K562 (cell line): ENCODE results near the gene ICE2. TPM values are rescaled to one million over a fixed set of nuclear protein-coding genes. Genes with fewer than 3 reads are reported as not detected.

Source experiments
- ATAC-seq: fragments of 200-7000 bp; cut with Tn5 transposase; 3 replicates; pipeline ENCODE4 v1.9.1; 2020; ENCODE audit warnings: moderate library complexity
- BruUV-seq: library from RNA; stranded (reverse); fragments of 400-500 nt; replicated peaks from 2 replicates; lab custom pipeline; 2021; lab: Mats Ljungman, UMichigan
- CTCF ChIA-PET: fragments of 300-600 bp; formaldehyde crosslinking; extraction: SDS; loops from one replicate; lab custom pipeline; 2021; ENCODE audit warnings: low intra/inter-chr PET ratio; lab: Yijun Ruan, JAX
- POLR2A ChIA-PET: fragments of 300-600, 350-650 bp; sonication (Branson Sonifier 250); formaldehyde crosslinking; extraction: SDS; loops from one replicate; lab custom pipeline; 2021; ENCODE audit warnings: antibody characterized with exemption, inconsistent platforms; lab: Yijun Ruan, JAX
- DNase-seq, 4 experiments: peaks; one replicate each; pipeline versions ENCODE4 v3.0.0 to v3.0.0-alpha.2; 2011 to 2018; ENCODE audit warnings: low spot score in 3 of 4, mixed read lengths in 3 of 4; ENCODE audit errors: extremely low read depth in 1 of 4
- FAIRE-seq: peaks from 2 replicates; lab custom pipeline; 2011; peaks lifted over from hg19 to GRCh38; lab: Jason Lieb, UNC
- H2AFZ ChIP-seq: 2 replicates; pipeline ENCODE4 v1.6.0; 2011; ENCODE audit warnings: low read depth, low read length, control low read depth, inconsistent platforms
- H3K27ac ChIP-seq: fragments of 200-600 bp; 3 replicates; pipeline ENCODE4 v1.8.0; 2011; ENCODE audit warnings: low read depth, mild to moderate bottlenecking, control low read depth, inconsistent platforms, low read length, moderate library complexity, mixed read lengths; ENCODE audit errors: extremely low read depth
- H3K27me3 ChIP-seq, 2 experiments: fragments of 300-600 bp in 1 of 2; 2 replicates in 1 of 2; 3 replicates in 1 of 2; pipeline versions ENCODE4 v1.6.0 to v1.8.0; 2011; ENCODE audit warnings: inconsistent platforms in 2 of 2, low read length in 2 of 2, mild to moderate bottlenecking in 1 of 2, mixed read lengths in 1 of 2, moderate library complexity in 1 of 2; ENCODE audit not compliant: control insufficient read depth in 2 of 2, insufficient read depth in 2 of 2
- H3K36me3 ChIP-seq: fragments of 300-600 bp; 3 replicates; pipeline ENCODE4 v1.8.0; 2011; ENCODE audit warnings: mild to moderate bottlenecking, low read length, inconsistent platforms; ENCODE audit not compliant: control insufficient read depth, insufficient read depth
- H3K4me1 ChIP-seq, 2 experiments: fragments of 200-600 bp in 1 of 2; replicated peaks in 1 of 2; 2 replicates in 1 of 2; 3 replicates in 1 of 2; pipeline versions ENCODE4 v1.5.1 to v1.8.0; 2011; ENCODE audit warnings: inconsistent platforms in 2 of 2, low read length in 2 of 2, mild to moderate bottlenecking in 1 of 2, mixed read lengths in 1 of 2, moderate library complexity in 1 of 2; ENCODE audit not compliant: control insufficient read depth in 2 of 2, insufficient read depth in 2 of 2
- H3K4me2 ChIP-seq: 2 replicates; pipeline ENCODE4 v1.6.1; 2011; ENCODE audit warnings: low read length, control low read depth, inconsistent platforms, mixed read lengths; ENCODE audit not compliant: insufficient read depth
- H3K4me3 ChIP-seq: fragments of 200-600 bp; sonication (generic), shearing (Covaris generic); 2 replicates; pipeline ENCODE4 v1.5.1; 2016; ENCODE audit warnings: control low read depth, inconsistent platforms
- H3K79me2 ChIP-seq: fragments of 200-600 bp; 3 replicates; pipeline ENCODE4 v1.8.0; 2011; ENCODE audit warnings: low read length, inconsistent platforms; ENCODE audit not compliant: control insufficient read depth, insufficient read depth
- H3K9ac ChIP-seq, 2 experiments: 2 replicates each; pipeline versions ENCODE4 v1.6.0 to v1.6.1; 2011; ENCODE audit warnings: low read depth in 2 of 2, low read length in 2 of 2, control low read depth in 1 of 2, inconsistent platforms in 1 of 2, mild to moderate bottlenecking in 1 of 2, mixed read lengths in 1 of 2; ENCODE audit not compliant: insufficient read depth in 1 of 2
- H3K9me1 ChIP-seq: one replicate; pipeline ENCODE4 v1.6.0; 2011; ENCODE audit warnings: inconsistent platforms, mild to moderate bottlenecking, low read length, moderate library complexity; ENCODE audit not compliant: control insufficient read depth, insufficient read depth
- H3K9me3 ChIP-seq: replicated peaks from 2 replicates; pipeline ENCODE4 v1.5.1; 2011; ENCODE audit warnings: low read depth, low read length, inconsistent platforms; ENCODE audit not compliant: control insufficient read depth, insufficient read depth
- H4K20me1 ChIP-seq: replicated peaks from 2 replicates; pipeline ENCODE4 v1.6.1; 2011; ENCODE audit warnings: low read length, inconsistent platforms, mixed read lengths; ENCODE audit not compliant: control insufficient read depth, insufficient read depth
- ADNP ChIP-seq: fragments of 200-800 bp; sonication (Bioruptor generic); IDR thresholded peaks from 2 replicates; pipeline ENCODE4 v1.6.1; 2016; ENCODE audit warnings: missing genetic modification characterization, missing compliant biosample characterization
- EZH2 ChIP-seq: IDR thresholded peaks from 2 replicates; pipeline ENCODE4 v1.6.1; 2012; ENCODE audit warnings: low read depth, mild to moderate bottlenecking, inconsistent platforms, low read length, borderline replicate concordance
- NCOR1 ChIP-seq: fragments of 450-650 bp; IDR thresholded peaks from 2 replicates; pipeline ENCODE4 v1.6.1; 2016; ENCODE audit warnings: mild to moderate bottlenecking, moderate library complexity
- NFIC ChIP-seq: fragments of 450-650 bp; IDR thresholded peaks from 2 replicates; pipeline ENCODE4 v1.6.1; 2017; ENCODE audit warnings: mild to moderate bottlenecking, inconsistent platforms
- PRDM10 ChIP-seq: fragments of 450-650 bp; IDR thresholded peaks from 2 replicates; pipeline ENCODE4 v1.6.1; 2018; ENCODE audit not compliant: partially characterized antibody
- SP1 ChIP-seq: sonication (generic); formaldehyde crosslinking; IDR thresholded peaks from 2 replicates; pipeline ENCODE4 v1.8.1; 2022; ENCODE audit warnings: mild to moderate bottlenecking, missing genetic modification reagents
- SUPT5H ChIP-seq: fragments of 450-650 bp; IDR thresholded peaks from 2 replicates; pipeline ENCODE4 v1.6.1; 2016
- WGBS: fragments of 100-300 bp; shearing (Covaris generic); methylation state at CpG from one replicate; pipeline ENCODE4 v1.1.6; 2016; ENCODE audit warnings: low coverage, mixed read lengths; ENCODE audit not compliant: insufficient coverage; ENCODE audit errors: missing lambda C conversion rate; 5-methylcytosine and 5-hydroxymethylcytosine counted together
- in situ Hi-C: fragments of 300-500 bp; cut with MboI; formaldehyde crosslinking; loops from 4 replicates; pipeline ENCODE4 v1.15.0; 2018; ENCODE audit warnings: inconsistent platforms, mixed read lengths
- intact Hi-C: fragments of 100-400 bp; cut with micrococcal nuclease; formaldehyde crosslinking; loops from 2 replicates; pipeline ENCODE4 v1.14.2; 2022
- polyA plus RNA-seq, 8 experiments: library from polyadenylated mRNA; depleted of rRNA in 4 of 8; stranded (reverse) in 5 of 8; unstranded in 3 of 8; fragments of >200 nt; fragmentation: Nextera tagmentation in 2 of 8; fragmentation: Illumina TruSeq in 1 of 8; extraction: Ambion mirVana in 2 of 8; extraction: Trizol in 1 of 8; gene quantifications; 2 replicates each; pipeline versions ENCODE4 v1.2.1 to v1.2.3, GENCODE V29; 2011 to 2014; ENCODE audit warnings: inconsistent platforms in 1 of 8, missing spikeins in 1 of 8
- total RNA-seq, 7 experiments: library from RNA; depleted of rRNA in 6 of 7; stranded (reverse); fragments of >200 nt in 6 of 7; fragmentation: Illumina TruSeq in 2 of 7; extraction: Trizol in 2 of 7; gene quantifications; 2 replicates each; pipeline versions ENCODE4 v1.2.1 to v1.2.3, GENCODE V29; 2011 to 2021; ENCODE audit warnings: low replicate concordance in 1 of 7

Gene ICE2
- total and polyA plus RNA-seq, 9 of the 15 experiments (the other 6 are each of a cell fraction or from before 2014, with no cell fraction given) = 21.8 to 87.9 (median 58.1) TPM

- Histone ChIP-seq H3K9me3 (no peaks in the 10 kb centered on the region), H3K9ac (no peak overlapping the region), H3K4me1 (no peaks in the 10 kb centered on the region; a peak in 1 of 5 replicates), H3K36me3 (peaks cover 85% of the 10 kb centered on the region), H3K4me3 (no peak overlapping the region), H3K27ac (no peak overlapping the region), H4K20me1 (0 out of 2 replicates have a peak, but pooled peaks cover 9% of the 10 kb centered on the region), H3K27me3 (no peaks in the 10 kb centered on the region), H2AFZ (no peak overlapping the region), H3K4me2 (no peak overlapping the region), H3K9me1 (no peaks in the 10 kb centered on the region), H3K79me2 (peaks cover 2% of the 10 kb centered on the region)
- intact Hi-C loops (no loop called here), in situ Hi-C loops (no loop called here)
- TF ChIP-seq NCOR1 (no peak), EZH2 (no peak), SP1 (CRISPR knock-in tag) (no peak), SUPT5H (no peak), ADNP (tag) (no peak), NFIC (no peak)
- ChIA-PET CTCF (no interaction called here), POLR2A (interaction anchor here (0.6 to 1.4 kb wide), 4 partner anchors 10 to 24 kb away, joined by 3 to 4 read pairs (median 3); partner anchors contain the start of gene ANXA2)
- WGBS = 86% methylated on average over 2 of the region's 2 CpGs
- BruUV-seq = no TSS peak
- DNase-seq = no peak
- ATAC-seq = no peak
- no peak for FAIRE-seq
These were observed 105.2 kb downstream of the ICE2 start for GRCh38 chr15:60373745-60374144.

GRCh38 chr15:60373327-60373726 lies 105.6 kb downstream of the ICE2 start:
- Histone ChIP-seq H3K36me3 (peaks cover 87% of the 10 kb centered on the region), H3K9me1 (no peaks in the 10 kb centered on the region), H3K9ac (no peak overlapping the region), H2AFZ (no peak overlapping the region), H3K79me2 (peaks cover 3% of the 10 kb centered on the region), H3K4me3 (no peak overlapping the region), H4K20me1 (0 out of 2 replicates have a peak, but pooled peaks cover 9% of the 10 kb centered on the region), H3K4me1 (no peaks in the 10 kb centered on the region; a peak in 1 of 5 replicates), H3K9me3 (no peaks in the 10 kb centered on the region), H3K27me3 (no peaks in the 10 kb centered on the region)
- CTCF ChIA-PET = no interaction called here
- DNase-seq = no peak
- ATAC-seq = no peak
- 92% methylated on average over 3 of the region's 3 CpGs for WGBS
- FAIRE-seq = no peak
- POLR2A ChIA-PET = interaction anchor here (0.7 to 1.2 kb wide), 3 partner anchors 19 to 45 kb away, joined by 3 read pairs; partner anchors contain the start of gene ANXA2
- no peak for TF ChIP-seq PRDM10
- TF ChIP-seq, all 486 proteins: peak for 0
- no TSS peak for BruUV-seq
- H3K4me2 ChIP-seq = no peak overlapping the region
- intact Hi-C loops = no loop called here
- in situ Hi-C loops = no loop called here
- no peak overlapping the region for H3K27ac ChIP-seq
